Hepatocyte (in vitro differentiated cells): ENCODE data around the gene SGPP1. TPM values are rescaled to one million over a fixed set of nuclear protein-coding genes. Genes with fewer than 3 reads are reported as not detected.

Source experiments
- DNase-seq: peaks from one replicate; pipeline ENCODE4 v3.0.0-alpha.2; 2016; ENCODE audit warnings: low spot score
- H2AFZ ChIP-seq: fragments of 200-600 bp; sonication (generic); 2 replicates; pipeline ENCODE4 v1.6.0; 2016; ENCODE audit warnings: antibody characterized with exemption, mild to moderate bottlenecking
- H3K27ac ChIP-seq: fragments of 200-600 bp; sonication (generic); 2 replicates; pipeline ENCODE4 v1.5.1; 2016; ENCODE audit warnings: mild to moderate bottlenecking
- H3K27me3 ChIP-seq: fragments of 200-600 bp; sonication (generic); 2 replicates; pipeline ENCODE4 v1.6.1; 2016
- H3K36me3 ChIP-seq: fragments of 200-600 bp; sonication (generic); replicated peaks from 2 replicates; pipeline ENCODE4 v1.5.1; 2016; ENCODE audit warnings: low read depth; ENCODE audit not compliant: insufficient read depth
- H3K4me1 ChIP-seq: fragments of 200-600 bp; sonication (generic); 2 replicates; pipeline ENCODE4 v1.5.1; 2016; ENCODE audit warnings: mild to moderate bottlenecking, moderate library complexity; ENCODE audit not compliant: insufficient read depth
- H3K4me2 ChIP-seq: fragments of 200-600 bp; sonication (generic); 2 replicates; pipeline ENCODE4 v1.6.0; 2016
- H3K4me3 ChIP-seq: fragments of 200-600 bp; sonication (generic); 2 replicates; pipeline ENCODE4 v1.5.1; 2016; ENCODE audit warnings: mild to moderate bottlenecking
- H3K79me2 ChIP-seq: fragments of 200-600 bp; sonication (generic); 2 replicates; pipeline ENCODE4 v1.6.0; 2017; ENCODE audit warnings: mild to moderate bottlenecking
- H3K9me2 ChIP-seq: fragments of 200-600 bp; sonication (generic); replicated peaks from 2 replicates; pipeline ENCODE4 v1.6.0; 2017; ENCODE audit warnings: mild to moderate bottlenecking; ENCODE audit not compliant: insufficient read depth
- H3K9me3 ChIP-seq: fragments of 200-600 bp; sonication (generic); 2 replicates; pipeline ENCODE4 v1.5.1; 2016; ENCODE audit warnings: low read depth, mild to moderate bottlenecking
- H4K20me1 ChIP-seq: fragments of 200-600 bp; sonication (generic); 2 replicates; pipeline ENCODE4 v1.6.0; 2016; ENCODE audit warnings: mild to moderate bottlenecking; ENCODE audit not compliant: insufficient read depth, poor library complexity, severe bottlenecking
- CTCF ChIP-seq: fragments of 200-600 bp; sonication (generic); IDR thresholded peaks from 2 replicates; pipeline ENCODE4 v1.5.1; 2016; ENCODE audit warnings: antibody characterized with exemption, mild to moderate bottlenecking; ENCODE audit not compliant: poor library complexity
- EZH2 ChIP-seq: fragments of 200-600 bp; sonication (generic); IDR thresholded peaks from 2 replicates; pipeline ENCODE4 v1.6.1; 2016; ENCODE audit warnings: antibody characterized with exemption, mild to moderate bottlenecking, borderline replicate concordance
- EZH2phosphoT487 ChIP-seq: fragments of 200-600 bp; sonication (generic); IDR thresholded peaks from one replicate; pipeline ENCODE4 v1.6.1; 2018; ENCODE audit warnings: antibody characterized with exemption, mild to moderate bottlenecking, low read depth, moderate library complexity; ENCODE audit not compliant: unreplicated experiment, severe bottlenecking
- WGBS: methylation state at CpG from one replicate; pipeline ENCODE4 v1.1.6; 2016; ENCODE audit warnings: low lambda C conversion rate; ENCODE audit errors: missing lambda C conversion rate; 5-methylcytosine and 5-hydroxymethylcytosine counted together
- polyA plus RNA-seq: library from polyadenylated mRNA; unstranded; fragments of >200 nt; fragmentation: Nextera tagmentation; extraction: Ambion mirVana; gene quantifications from 2 replicates; pipeline ENCODE4 v1.2.1, GENCODE V29; 2016
- total RNA-seq: library from RNA; depleted of rRNA; stranded (reverse); fragments of >200 nt; gene quantifications from 2 replicates; pipeline ENCODE4 v1.2.3, GENCODE V29; 2014

SGPP1 gene
- total and polyA plus RNA-seq, 2 experiments from 2014 or later, result 17.8 to 23.9 TPM

- Histone ChIP-seq H3K36me3 (no peaks in the 10 kb centered on the region), H4K20me1 (no peaks in the 10 kb centered on the region), H3K4me2 (no peak overlapping the region), H3K27ac (no peak overlapping the region), H2AFZ (no peak overlapping the region), H3K27me3 (no peaks in the 10 kb centered on the region), H3K79me2 (no peaks in the 10 kb centered on the region), H3K9me3 (no peaks in the 10 kb centered on the region), H3K4me3 (no peak overlapping the region), H3K9me2 (no peaks in the 10 kb centered on the region), H3K4me1 (no peaks in the 10 kb centered on the region)
- 39% methylated on average over 7 of the region's 7 CpGs for WGBS
- TF ChIP-seq CTCF, result no peak
- TF ChIP-seq EZH2phosphoT487, result no peak
- no peak for TF ChIP-seq EZH2
- no peak for DNase-seq
Observed at GRCh38 chr14:63672417-63673180, 55.3 kb downstream of the SGPP1 start.

- H3K4me3 ChIP-seq, result no peak overlapping the region
- no peaks in the 10 kb centered on the region for H4K20me1 ChIP-seq
- no peaks in the 10 kb centered on the region for H3K36me3 ChIP-seq
- H3K79me2 ChIP-seq, result no peaks in the 10 kb centered on the region
- DNase-seq, result no peak
- no peaks in the 10 kb centered on the region for H3K4me1 ChIP-seq
- no peaks in the 10 kb centered on the region for H3K9me2 ChIP-seq
- H3K9me3 ChIP-seq, result no peaks in the 10 kb centered on the region
- no peak overlapping the region for H2AFZ ChIP-seq
- TF ChIP-seq EZH2phosphoT487 (no peak), CTCF (no peak), EZH2 (no peak)
- WGBS, result 77% methylated on average over 3 of the region's 3 CpGs
- H3K27me3 ChIP-seq, result no peaks in the 10 kb centered on the region
- no peak overlapping the region for H3K27ac ChIP-seq
- no peak overlapping the region for H3K4me2 ChIP-seq
Observed at GRCh38 chr14:63671987-63672386, 55.9 kb downstream of the SGPP1 start.

GRCh38 chr14:63670692-63671091, 57.2 kb downstream of the SGPP1 start:
- Histone ChIP-seq H3K27ac (no peak overlapping the region), H3K36me3 (no peaks in the 10 kb centered on the region), H3K27me3 (no peaks in the 10 kb centered on the region), H3K4me2 (no peak overlapping the region), H3K9me3 (no peaks in the 10 kb centered on the region), H3K9me2 (no peaks in the 10 kb centered on the region), H4K20me1 (no peaks in the 10 kb centered on the region), H2AFZ (no peak overlapping the region), H3K4me1 (no peaks in the 10 kb centered on the region), H3K79me2 (no peaks in the 10 kb centered on the region), H3K4me3 (no peak overlapping the region)
- no peak for TF ChIP-seq CTCF
- TF ChIP-seq EZH2phosphoT487, result no peak
- no peak for TF ChIP-seq EZH2
- no peak for DNase-seq
